H7 (cell line): ENCODE measurements around the gene UMPS. TPM values are rescaled to one million over a fixed set of nuclear protein-coding genes. Genes with fewer than 3 reads are reported as not detected.
"Not testable (repeated sequence)": the region's sequence is repeated elsewhere in the genome, so short reads cannot be mapped to it uniquely, and the experiment has no call there.

Source experiments
- DNase-seq: peaks from one replicate; pipeline ENCODE4 v3.0.0; 2012
- H3K27me3 ChIP-seq: 2 replicates; pipeline ENCODE4 v1.6.0; 2011; ENCODE audit warnings: mild to moderate bottlenecking, low read length; ENCODE audit not compliant: control insufficient read depth, insufficient read depth
- H3K36me3 ChIP-seq: replicated peaks from 2 replicates; pipeline ENCODE4 v1.5.1; 2011; ENCODE audit warnings: low read length; ENCODE audit not compliant: control insufficient read depth, insufficient read depth
- H3K4me3 ChIP-seq: 2 replicates; pipeline ENCODE4 v1.5.1; 2011; ENCODE audit warnings: low read depth, mild to moderate bottlenecking, control low read depth, low read length, moderate library complexity; ENCODE audit not compliant: insufficient read depth
- total RNA-seq: library from RNA; depleted of rRNA; stranded (reverse); fragments of >200 nt; shearing (Covaris generic); gene quantifications from 2 replicates; pipeline ENCODE4 v1.2.3, GENCODE V29; 2014

UMPS gene
- total RNA-seq, 1 experiment from 2014 or later: 48.1 TPM

- H3K4me3 ChIP-seq: no peak overlapping the region
Measured at GRCh38 chr3:124774841-124775402, 44.7 kb downstream of the UMPS start.

GRCh38 chr3:124775877-124776276, 45.6 kb downstream of the UMPS start:
- Histone ChIP-seq H3K4me3 (no peak overlapping the region), H3K36me3 (peaks cover 43% of the 10 kb centered on the region), H3K27me3 (no peaks in the 10 kb centered on the region)
- DNase-seq: peak; percentile 57

More at GRCh38 chr3:124774841-124775402, 44.7 kb downstream of the UMPS start:
- Histone ChIP-seq H3K36me3 (peaks cover 42% of the 10 kb centered on the region), H3K27me3 (no peaks in the 10 kb centered on the region)
- DNase-seq: no peak

- H3K27me3 ChIP-seq: no peaks in the 10 kb centered on the region
- peaks cover 42% of the 10 kb centered on the region for H3K36me3 ChIP-seq
- H3K4me3 ChIP-seq: no peak overlapping the region
- no peak for DNase-seq
Measured at GRCh38 chr3:124776856-124777255, 46.6 kb downstream of the UMPS start.

GRCh38 chr3:124777762-124778470, 47.7 kb downstream of the UMPS start:
- H3K27me3 ChIP-seq: no peaks in the 10 kb centered on the region
- no peak for DNase-seq
- H3K36me3 ChIP-seq: peaks cover 37% of the 10 kb centered on the region
- no peak overlapping the region for H3K4me3 ChIP-seq

DNA sequence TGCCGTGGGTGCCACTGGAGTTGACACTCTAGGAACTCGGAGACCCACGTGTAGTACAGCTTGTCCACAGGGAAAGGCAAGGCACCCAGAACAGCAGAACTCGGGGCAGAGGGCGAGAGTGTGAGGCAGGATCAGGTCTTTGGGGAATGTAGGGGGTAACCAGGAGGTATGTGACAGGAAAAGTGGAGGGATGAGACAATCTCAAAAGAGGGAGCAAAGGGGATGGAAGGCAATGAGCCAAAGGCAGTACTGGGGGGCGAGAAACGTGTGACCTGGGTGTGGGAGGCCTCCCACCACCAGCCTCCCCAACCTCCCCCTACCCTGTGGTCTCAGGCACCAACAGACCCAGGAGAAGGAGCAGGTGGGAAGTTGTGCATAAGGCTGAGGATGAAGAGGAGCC, 48.9 kb downstream of the UMPS start:
- H3K27me3 ChIP-seq: no peaks in the 10 kb centered on the region
- DNase-seq: no peak
- H3K4me3 ChIP-seq: no peak overlapping the region
- H3K36me3 ChIP-seq: peaks cover 31% of the 10 kb centered on the region

DNA sequence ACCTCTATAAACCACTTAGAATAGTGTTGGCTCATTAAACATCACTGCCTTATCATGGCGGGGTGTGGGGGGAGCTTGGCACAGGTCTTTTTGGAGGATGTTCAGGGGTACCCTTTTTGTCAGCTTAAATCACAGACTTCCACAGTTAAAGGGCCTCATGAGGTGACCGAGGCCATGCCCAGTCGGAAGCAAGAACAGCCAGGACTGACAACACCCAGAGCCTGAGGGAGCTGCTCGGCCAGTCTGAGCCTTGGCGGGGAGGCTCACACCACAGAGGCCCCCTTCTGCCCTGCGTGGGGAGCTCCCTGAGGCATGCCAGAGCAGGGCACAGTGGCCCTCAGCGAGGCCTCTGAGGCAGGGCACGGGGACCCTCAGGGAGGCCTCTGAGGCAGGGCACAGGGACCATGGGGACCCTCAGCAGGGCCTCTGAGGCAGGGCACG, 49.5 kb downstream of the UMPS start:
- H3K36me3 ChIP-seq: peaks cover 34% of the 10 kb centered on the region
- DNase-seq: no peak
- no peak overlapping the region for H3K4me3 ChIP-seq
- no peaks in the 10 kb centered on the region for H3K27me3 ChIP-seq

DNA sequence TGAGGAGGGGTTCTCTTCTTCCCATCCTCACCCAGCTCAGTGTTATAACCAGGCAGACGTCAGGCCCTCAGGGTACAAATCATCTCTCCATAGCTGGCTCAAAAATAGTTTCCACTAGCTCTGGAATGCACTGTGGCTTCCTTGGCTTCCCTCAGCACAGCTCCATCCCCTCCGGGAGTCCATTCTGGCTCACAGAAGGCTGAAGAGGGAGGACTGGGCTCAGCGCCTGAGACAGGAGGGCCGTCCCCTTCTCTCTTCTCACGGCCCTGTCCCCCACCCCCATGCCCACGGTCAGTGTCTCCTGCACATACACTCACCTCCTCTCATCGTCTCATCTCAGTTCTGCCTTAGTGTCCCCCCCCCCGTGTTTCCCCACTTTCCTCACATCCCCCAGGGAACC, 50.1 kb downstream of the UMPS start:
- H3K4me3 ChIP-seq: no peak overlapping the region
- H3K27me3 ChIP-seq: no peaks in the 10 kb centered on the region
- DNase-seq: peak; percentile 63
- H3K36me3 ChIP-seq: peaks cover 31% of the 10 kb centered on the region

DNA sequence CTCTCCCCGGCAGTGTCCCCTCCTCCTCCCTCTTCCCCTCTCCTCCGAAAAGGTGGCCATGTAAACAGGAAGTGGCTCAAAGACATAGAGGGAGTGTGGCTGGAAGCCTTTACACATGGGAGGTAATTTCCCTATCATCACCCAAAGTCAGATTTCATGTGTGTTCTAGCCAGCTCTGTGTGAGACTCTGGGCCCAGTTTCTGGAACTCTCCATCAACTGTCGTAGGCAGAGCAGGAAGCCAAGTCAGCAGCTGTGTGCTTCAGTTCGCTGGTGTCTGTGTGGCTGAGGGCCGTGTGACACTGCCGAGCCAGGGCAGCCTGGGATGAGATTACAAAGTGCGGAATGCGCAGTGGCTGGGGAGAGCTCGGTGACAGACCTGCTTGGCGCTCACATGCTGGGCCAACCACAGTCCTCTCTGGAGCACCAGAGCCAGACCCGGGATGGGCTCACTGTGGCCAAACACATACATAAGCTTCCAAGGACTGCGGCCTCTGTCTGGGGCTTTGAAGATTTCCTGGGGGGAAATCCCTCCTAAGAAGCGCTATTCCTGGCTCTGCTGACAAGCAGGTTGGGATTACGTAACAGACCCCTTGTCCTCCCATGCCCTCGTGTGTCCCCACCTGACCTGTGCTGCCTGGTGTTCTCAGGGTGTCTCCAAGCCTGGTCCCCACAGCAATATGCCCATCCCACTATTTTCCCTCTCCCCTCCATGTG, 50.7 kb downstream of the UMPS start:
- H3K36me3 ChIP-seq: peaks cover 29% of the 10 kb centered on the region
- no peak overlapping the region for H3K4me3 ChIP-seq
- peak; percentile 64 for DNase-seq
- H3K27me3 ChIP-seq: no peaks in the 10 kb centered on the region

- Histone ChIP-seq H3K36me3 (peaks cover 28% of the 10 kb centered on the region), H3K4me3 (no peak overlapping the region)
Measured at GRCh38 chr3:124781476-124782376, 51.5 kb downstream of the UMPS start.

GRCh38 chr3:124782377-124782712, 52.1 kb downstream of the UMPS start:
- peaks cover 27% of the 10 kb centered on the region for H3K36me3 ChIP-seq
- not testable (repeated sequence) for DNase-seq, H3K4me3 ChIP-seq

More at GRCh38 chr3:124781476-124782376, 51.5 kb downstream of the UMPS start:
- no peaks in the 10 kb centered on the region for H3K27me3 ChIP-seq
- no peak for DNase-seq

DNA sequence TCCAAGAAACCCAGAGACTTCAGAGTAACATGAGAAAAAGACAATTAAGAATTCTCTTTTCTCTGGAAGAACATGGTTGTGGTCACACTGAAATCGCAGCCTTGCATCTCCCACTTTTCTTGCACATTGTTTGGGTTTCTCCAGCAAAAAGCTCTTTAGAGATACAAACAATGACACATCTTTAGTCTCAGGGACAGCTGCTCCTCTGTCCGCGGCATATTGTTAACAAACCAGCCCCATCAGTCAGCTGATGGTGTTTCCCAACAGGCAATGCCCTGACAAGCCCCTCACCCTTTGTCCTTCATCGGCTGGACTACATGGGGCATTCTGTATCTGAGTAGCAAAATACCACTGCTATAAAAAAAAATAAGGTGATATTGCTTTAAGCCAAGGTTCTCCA, 53.4 kb downstream of the UMPS start:
- no peak for DNase-seq

More at GRCh38 chr3:124782377-124782712, 52.1 kb downstream of the UMPS start:
- not testable (repeated sequence) for H3K27me3 ChIP-seq

GRCh38 chr3:124784686-124785382, 54.6 kb downstream of the UMPS start:
- Histone ChIP-seq H3K27me3 (no peaks in the 10 kb centered on the region), H3K36me3 (peaks cover 17% of the 10 kb centered on the region), H3K4me3 (no peak overlapping the region)
- DNase-seq: no peak

More for the DNA sequence above, 53.4 kb downstream of the UMPS start:
- H3K36me3 ChIP-seq: peaks cover 20% of the 10 kb centered on the region
- no peak overlapping the region for H3K4me3 ChIP-seq
- H3K27me3 ChIP-seq: no peaks in the 10 kb centered on the region

GRCh38 chr3:124785973-124786372, 55.7 kb downstream of the UMPS start:
- peaks cover 15% of the 10 kb centered on the region for H3K36me3 ChIP-seq
- no peak overlapping the region for H3K4me3 ChIP-seq
- no peak for DNase-seq
- no peaks in the 10 kb centered on the region for H3K27me3 ChIP-seq
